H9 (cell line): ENCODE measurements around the gene LDHD. TPM values are rescaled to one million over a fixed set of nuclear protein-coding genes. Genes with fewer than 3 reads are reported as not detected.

Experiments used
- DNase-seq: peaks from one replicate; pipeline ENCODE4 v3.0.0-alpha.2; 2017
- H2AFZ ChIP-seq: one replicate; pipeline ENCODE4 v1.6.1; 2013; ENCODE audit warnings: mild to moderate bottlenecking, low read length, control low read depth, moderate library complexity
- H2AK5ac ChIP-seq: 2 replicates; pipeline ENCODE4 v1.6.1; 2013; ENCODE audit warnings: low read length, control low read depth, mixed read lengths; ENCODE audit not compliant: insufficient read length
- H2BK120ac ChIP-seq: one replicate; pipeline ENCODE4 v1.6.1; 2013; ENCODE audit warnings: low read depth, mild to moderate bottlenecking, low read length, control low read depth, inconsistent platforms; ENCODE audit not compliant: poor library complexity, severe bottlenecking
- H2BK12ac ChIP-seq: 2 replicates; pipeline ENCODE4 v1.6.1; 2013; ENCODE audit warnings: low read length, control low read depth, mixed read lengths, low read depth; ENCODE audit not compliant: insufficient read length
- H2BK15ac ChIP-seq: 2 replicates; pipeline ENCODE4 v1.6.1; 2013; ENCODE audit warnings: low read depth, low read length, control low read depth
- H2BK20ac ChIP-seq: one replicate; pipeline ENCODE4 v1.6.1; 2013; ENCODE audit warnings: low read depth, mild to moderate bottlenecking, low read length, control low read depth, inconsistent platforms; ENCODE audit not compliant: poor library complexity, severe bottlenecking
- H2BK5ac ChIP-seq: 2 replicates; pipeline ENCODE4 v1.6.1; 2013; ENCODE audit warnings: low read length, control low read depth, mixed read lengths; ENCODE audit not compliant: insufficient read length
- H3K14ac ChIP-seq: 2 replicates; pipeline ENCODE4 v1.6.1; 2013; ENCODE audit warnings: low read length, control low read depth; ENCODE audit not compliant: insufficient read depth
- H3K18ac ChIP-seq: 2 replicates; pipeline ENCODE4 v1.6.1; 2013; ENCODE audit warnings: low read depth, mild to moderate bottlenecking, mixed read lengths, low read length, control low read depth; ENCODE audit not compliant: insufficient read length
- H3K23ac ChIP-seq: 2 replicates; pipeline ENCODE4 v1.6.1; 2013; ENCODE audit warnings: low read length, control low read depth, mixed read lengths, low read depth; ENCODE audit not compliant: insufficient read length
- H3K23me2 ChIP-seq: 2 replicates; pipeline ENCODE4 v1.6.1; 2013; ENCODE audit warnings: low read depth, mild to moderate bottlenecking, mixed read lengths, low read length, control low read depth; ENCODE audit not compliant: insufficient read length, poor library complexity, severe bottlenecking
- H3K27ac ChIP-seq: 2 replicates; pipeline ENCODE4 v1.5.1; 2013; ENCODE audit warnings: low read length, control low read depth, mixed read lengths, low read depth; ENCODE audit not compliant: insufficient read length
- H3K27me3 ChIP-seq: 2 replicates; pipeline ENCODE4 v1.6.1; 2013; ENCODE audit warnings: low read length, control low read depth, inconsistent platforms; ENCODE audit not compliant: insufficient read depth
- H3K4ac ChIP-seq: 2 replicates; pipeline ENCODE4 v1.6.1; 2013; ENCODE audit warnings: low read depth, mild to moderate bottlenecking, control low read depth, inconsistent platforms, low read length, moderate library complexity
- H3K4me1 ChIP-seq: 2 replicates; pipeline ENCODE4 v1.6.1; 2013; ENCODE audit warnings: low read length, control low read depth, inconsistent platforms; ENCODE audit not compliant: insufficient read depth
- H3K4me2 ChIP-seq: 2 replicates; pipeline ENCODE4 v1.6.1; 2013; ENCODE audit warnings: low read length, control low read depth, mixed read lengths; ENCODE audit not compliant: insufficient read length, insufficient read depth
- H3K56ac ChIP-seq: 2 replicates; pipeline ENCODE4 v1.6.1; 2013; ENCODE audit warnings: low read depth, mild to moderate bottlenecking, mixed read lengths, low read length, control low read depth; ENCODE audit not compliant: insufficient read length
- H3K79me1 ChIP-seq: 2 replicates; pipeline ENCODE4 v1.6.1; 2013; ENCODE audit warnings: low read depth, mild to moderate bottlenecking, moderate library complexity, low read length, control low read depth, inconsistent platforms; ENCODE audit not compliant: insufficient read depth, poor library complexity, severe bottlenecking
- H3K79me2 ChIP-seq: 2 replicates; pipeline ENCODE4 v1.6.1; 2013; ENCODE audit warnings: low read length, control low read depth, inconsistent platforms; ENCODE audit not compliant: insufficient read depth
- H3K9ac ChIP-seq: 2 replicates; pipeline ENCODE4 v1.6.1; 2013; ENCODE audit warnings: low read length, control low read depth, mixed read lengths; ENCODE audit not compliant: insufficient read length; ENCODE audit errors: extremely low read depth
- H3K9me3 ChIP-seq: one replicate; pipeline ENCODE4 v1.6.1; 2013; ENCODE audit warnings: low read depth, low read length, inconsistent platforms; ENCODE audit not compliant: control insufficient read depth
- H3T11ph ChIP-seq: one replicate; pipeline ENCODE4 v1.6.1; 2013; ENCODE audit warnings: mild to moderate bottlenecking, low read length, control low read depth, inconsistent platforms
- H4K20me1 ChIP-seq: one replicate; pipeline ENCODE4 v1.6.1; 2013; ENCODE audit not compliant: control insufficient read depth, insufficient read length, insufficient read depth
- H4K5ac ChIP-seq: 2 replicates; pipeline ENCODE4 v1.6.1; 2013; ENCODE audit warnings: low read depth, mild to moderate bottlenecking, mixed read lengths, low read length, control low read depth; ENCODE audit not compliant: insufficient read length
- H4K8ac ChIP-seq: replicated peaks from 2 replicates; pipeline ENCODE4 v1.6.1; 2013; ENCODE audit warnings: low read length, control low read depth, mixed read lengths, low read depth; ENCODE audit not compliant: insufficient read length
- H4K91ac ChIP-seq: 2 replicates; pipeline ENCODE4 v1.6.1; 2013; ENCODE audit warnings: low read depth, mild to moderate bottlenecking, moderate library complexity, mixed read lengths, low read length, control low read depth; ENCODE audit not compliant: insufficient read length
- H3K27ac Mint-ChIP-seq, 3 experiments: 2 replicates in 2 of 3; 3 replicates in 1 of 3; pipeline ENCODE4 v1.8.0; 2020 to 2021; ENCODE audit warnings: mixed read lengths in 3 of 3, mild to moderate bottlenecking in 1 of 3, moderate library complexity in 1 of 3
- H3K27me3 Mint-ChIP-seq: 2 replicates; pipeline ENCODE4 v1.8.0; 2021; ENCODE audit warnings: low read depth, mild to moderate bottlenecking, moderate library complexity, mixed read lengths
- H3K36me3 Mint-ChIP-seq, 3 experiments: 2 replicates in 2 of 3; 3 replicates in 1 of 3; pipeline ENCODE4 v1.8.0; 2020 to 2021; ENCODE audit warnings: low read depth in 3 of 3, mixed read lengths in 3 of 3; ENCODE audit not compliant: insufficient read depth in 1 of 3
- H3K4me1 Mint-ChIP-seq, 2 experiments: 2 replicates each; pipeline ENCODE4 v1.8.0; 2020; ENCODE audit warnings: mixed read lengths in 2 of 2
- H3K4me3 Mint-ChIP-seq, 2 experiments: 2 replicates in 1 of 2; 3 replicates in 1 of 2; pipeline ENCODE4 v1.8.0; 2020 to 2021; ENCODE audit warnings: mild to moderate bottlenecking in 2 of 2, mixed read lengths in 2 of 2, moderate library complexity in 1 of 2
- H3K9me3 Mint-ChIP-seq, 2 experiments: 2 replicates in 1 of 2; 3 replicates in 1 of 2; pipeline ENCODE4 v1.8.0; 2020; ENCODE audit warnings: mild to moderate bottlenecking in 2 of 2, mixed read lengths in 2 of 2, moderate library complexity in 1 of 2
- WGBS: extraction: QIAGEN DNeasy Blood & Tissue Kit; methylation state at CpG from one replicate; pipeline ENCODE4 v1.1.7; 2013; ENCODE audit warnings: missing lambda C conversion rate, low lambda C conversion rate, mixed read lengths; ENCODE audit not compliant: insufficient read length; ENCODE audit errors: extremely low coverage; 5-methylcytosine and 5-hydroxymethylcytosine counted together
- total RNA-seq: library from RNA; stranded (reverse); gene quantifications from 2 replicates; pipeline ENCODE4 v1.2.1, GENCODE V29; 2021
- TF ChIP-seq, protein P1 (sequence below): fragments of 200-600 bp; sonication (generic); conservative IDR thresholded peaks from 3 replicates; pipeline ENCODE4 v1.8.0; 2021; ENCODE audit warnings: antibody characterized with exemption, mild to moderate bottlenecking

Gene LDHD
- total RNA-seq, 1 experiment from 2014 or later, result 14.7 TPM

DNA sequence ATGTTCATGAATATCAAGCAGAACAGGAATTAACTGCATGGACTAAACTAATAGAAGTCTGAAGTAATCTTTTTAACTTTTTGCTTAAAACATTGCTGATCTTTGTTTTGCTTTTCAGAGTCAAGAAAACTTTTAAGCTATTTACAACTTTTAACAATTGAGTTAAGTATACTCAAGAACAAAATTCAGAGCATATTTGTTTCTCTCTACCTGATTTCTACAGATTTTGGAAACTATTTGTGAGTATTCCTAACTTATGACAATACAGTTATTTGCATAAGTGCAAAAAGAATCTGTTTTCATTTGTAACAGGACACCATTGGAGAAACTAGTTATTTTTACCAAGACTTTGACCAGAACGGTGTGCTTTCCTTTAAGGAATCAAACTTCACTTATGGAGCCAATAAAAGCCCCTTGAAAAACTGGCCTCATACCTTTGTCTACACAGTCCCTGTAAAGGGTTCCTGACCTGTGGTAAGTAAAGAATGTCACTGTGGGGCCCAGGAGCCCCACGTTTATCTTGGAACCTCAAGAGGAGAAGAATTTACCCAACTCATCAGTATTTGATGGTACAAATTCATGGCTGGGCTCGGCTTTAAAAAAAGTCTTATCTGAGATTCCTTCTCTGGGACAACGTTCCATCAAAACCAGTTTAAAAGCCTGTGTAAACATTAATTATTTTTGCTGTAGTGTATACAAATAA is 11.3 kb upstream of the LDHD start:
- no peak overlapping the region for H4K91ac ChIP-seq
- H2BK5ac ChIP-seq, result no peak overlapping the region
- H2BK20ac ChIP-seq, result no peak overlapping the region
- no peak overlapping the region for H3T11ph ChIP-seq
- DNase-seq, result no peak
- H3K4ac ChIP-seq, result no peak overlapping the region
- no peaks in the 10 kb centered on the region for H3K27me3 ChIP-seq
- H3K27me3 Mint-ChIP-seq, result peaks cover 2% of the 10 kb centered on the region; the same call in 1 of the 2 replicates
- no peak overlapping the region for H2BK15ac ChIP-seq
- H2AK5ac ChIP-seq, result no peak overlapping the region
- H2BK120ac ChIP-seq, result no peak overlapping the region
- no CpG with 5 or more reads among the region's 4 CpGs for WGBS
- no peak overlapping the region for H3K56ac ChIP-seq
- no peaks in the 10 kb centered on the region for H3K4me1 ChIP-seq
- no peaks in the 10 kb centered on the region for H3K79me2 ChIP-seq
- no peak overlapping the region for H4K5ac ChIP-seq
- H3K18ac ChIP-seq, result no peak overlapping the region
- no peak overlapping the region for H3K27ac Mint-ChIP-seq
- no peak overlapping the region for H4K8ac ChIP-seq
- peaks cover 20 to 26% (median 25%) of the 10 kb centered on the region in 3 experiments for H3K36me3 Mint-ChIP-seq
- H3K9me3 Mint-ChIP-seq, result peaks cover 20 to 32% of the 10 kb centered on the region in 2 experiments
- H3K27ac ChIP-seq, result no peak overlapping the region
- no peak overlapping the region for H2BK12ac ChIP-seq
- no peak overlapping the region for H3K14ac ChIP-seq
- no peak overlapping the region for H2AFZ ChIP-seq
- no peaks in the 10 kb centered on the region for H3K9me3 ChIP-seq
- no peak overlapping the region for H3K4me2 ChIP-seq
- H3K4me1 Mint-ChIP-seq, result peaks cover 17 to 19% of the 10 kb centered on the region in 2 experiments
- TF ChIP-seq, protein P1, sequence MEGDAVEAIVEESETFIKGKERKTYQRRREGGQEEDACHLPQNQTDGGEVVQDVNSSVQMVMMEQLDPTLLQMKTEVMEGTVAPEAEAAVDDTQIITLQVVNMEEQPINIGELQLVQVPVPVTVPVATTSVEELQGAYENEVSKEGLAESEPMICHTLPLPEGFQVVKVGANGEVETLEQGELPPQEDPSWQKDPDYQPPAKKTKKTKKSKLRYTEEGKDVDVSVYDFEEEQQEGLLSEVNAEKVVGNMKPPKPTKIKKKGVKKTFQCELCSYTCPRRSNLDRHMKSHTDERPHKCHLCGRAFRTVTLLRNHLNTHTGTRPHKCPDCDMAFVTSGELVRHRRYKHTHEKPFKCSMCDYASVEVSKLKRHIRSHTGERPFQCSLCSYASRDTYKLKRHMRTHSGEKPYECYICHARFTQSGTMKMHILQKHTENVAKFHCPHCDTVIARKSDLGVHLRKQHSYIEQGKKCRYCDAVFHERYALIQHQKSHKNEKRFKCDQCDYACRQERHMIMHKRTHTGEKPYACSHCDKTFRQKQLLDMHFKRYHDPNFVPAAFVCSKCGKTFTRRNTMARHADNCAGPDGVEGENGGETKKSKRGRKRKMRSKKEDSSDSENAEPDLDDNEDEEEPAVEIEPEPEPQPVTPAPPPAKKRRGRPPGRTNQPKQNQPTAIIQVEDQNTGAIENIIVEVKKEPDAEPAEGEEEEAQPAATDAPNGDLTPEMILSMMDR, result no peak
- no peaks in the 10 kb centered on the region for H4K20me1 ChIP-seq
- H3K23me2 ChIP-seq, result no peaks in the 10 kb centered on the region
- H3K9ac ChIP-seq, result no peak overlapping the region
- H3K23ac ChIP-seq, result no peak overlapping the region
- no peak overlapping the region for H3K4me3 Mint-ChIP-seq
- no peaks in the 10 kb centered on the region for H3K79me1 ChIP-seq
